Karpas-422 (cell line): ENCODE results near the gene CELF2. TPM values are rescaled to one million over a fixed set of nuclear protein-coding genes. Genes with fewer than 3 reads are reported as not detected.
"Not testable (repeated sequence)": the region's sequence is repeated elsewhere in the genome, so short reads cannot be mapped to it uniquely, and the experiment has no call there.

ENCODE experiments used
- DNase-seq: peaks from one replicate; pipeline ENCODE4 v3.0.0-alpha.2; 2015
- H2AFZ ChIP-seq: fragments of 200-600 bp; sonication (generic); 2 replicates; pipeline ENCODE4 v1.6.1; 2014; ENCODE audit warnings: antibody characterized with exemption, low read length, mixed read lengths
- H3K27ac ChIP-seq: fragments of 200-600 bp; sonication (generic); 2 replicates; pipeline ENCODE4 v1.5.1; 2014; ENCODE audit warnings: mild to moderate bottlenecking, low read length, moderate library complexity
- H3K27me3 ChIP-seq: fragments of 200-600 bp; sonication (generic); 2 replicates; pipeline ENCODE4 v1.6.1; 2014; ENCODE audit warnings: low read length, mixed read lengths
- H3K36me3 ChIP-seq: fragments of 200-600 bp; sonication (generic); 2 replicates; pipeline ENCODE4 v1.6.1; 2014; ENCODE audit warnings: low read length, mixed read lengths; ENCODE audit not compliant: insufficient read depth
- H3K4me1 ChIP-seq: fragments of 200-600 bp; sonication (generic); 2 replicates; pipeline ENCODE4 v1.6.1; 2014; ENCODE audit warnings: mild to moderate bottlenecking, low read length, mixed read lengths
- H3K4me2 ChIP-seq: fragments of 200-600 bp; sonication (generic); 2 replicates; pipeline ENCODE4 v1.6.1; 2014; ENCODE audit warnings: low read length, low read depth, mild to moderate bottlenecking; ENCODE audit not compliant: poor library complexity, severe bottlenecking
- H3K4me3 ChIP-seq: fragments of 200-600 bp; sonication (generic); 2 replicates; pipeline ENCODE4 v1.5.1; 2014; ENCODE audit warnings: mild to moderate bottlenecking, antibody characterized with exemption, low read length, mixed read lengths
- H3K79me2 ChIP-seq: fragments of 200-600 bp; sonication (generic); 2 replicates; pipeline ENCODE4 v1.6.1; 2014; ENCODE audit warnings: mild to moderate bottlenecking, low read length, mixed read lengths
- H3K9ac ChIP-seq: fragments of 200-600 bp; sonication (generic); 2 replicates; pipeline ENCODE4 v1.6.0; 2014; ENCODE audit warnings: low read length
- H3K9me2 ChIP-seq: fragments of 200-600 bp; sonication (generic), shearing (Covaris generic); replicated peaks from 2 replicates; pipeline ENCODE4 v1.6.0; 2014; ENCODE audit warnings: mild to moderate bottlenecking, low read length, moderate library complexity; ENCODE audit not compliant: insufficient read depth
- H3K9me3 ChIP-seq: fragments of 300-700, 200-600 bp; sonication (generic); 2 replicates; pipeline ENCODE4 v1.6.1; 2014; ENCODE audit warnings: low read length, mixed read lengths
- H4K20me1 ChIP-seq: fragments of 200-600 bp; sonication (generic); 2 replicates; pipeline ENCODE4 v1.6.1; 2014; ENCODE audit warnings: mild to moderate bottlenecking, antibody characterized with exemption, low read length, low read depth; ENCODE audit not compliant: insufficient read depth
- total RNA-seq: library from RNA; depleted of rRNA; stranded (reverse); fragments of >200 nt; shearing (Covaris generic); gene quantifications from 2 replicates; pipeline ENCODE4 v1.2.3, GENCODE V29; 2014; ENCODE audit warnings: low replicate concordance

Gene CELF2
- total RNA-seq, 1 experiment from 2014 or later: 2.3 TPM

DNA sequence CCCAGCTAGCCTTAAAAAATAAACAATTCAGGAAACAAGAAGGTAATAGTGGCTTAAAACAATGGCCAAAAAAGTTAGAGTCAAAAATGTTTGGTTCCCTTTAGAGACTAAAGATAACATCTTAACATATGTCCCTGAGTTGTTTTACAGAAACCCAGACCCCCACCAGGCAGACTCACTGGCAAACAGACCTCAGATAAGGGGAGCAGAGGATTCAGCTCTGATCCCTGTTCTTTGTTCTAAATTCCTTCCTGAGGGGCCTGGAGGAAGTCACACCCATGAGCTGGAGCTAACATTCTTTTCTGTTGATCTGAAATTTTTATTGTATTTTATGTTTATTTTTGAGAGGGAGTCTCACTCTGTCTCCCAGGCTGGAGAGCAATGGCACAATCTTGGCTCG is 346.6 kb downstream of the CELF2 start:
- Histone ChIP-seq H2AFZ (no peak overlapping the region), H3K4me1 (no peaks in the 10 kb centered on the region), H3K9me2 (no peaks in the 10 kb centered on the region), H3K27me3 (no peaks in the 10 kb centered on the region), H3K9me3 (no peaks in the 10 kb centered on the region), H3K9ac (no peak overlapping the region), H4K20me1 (no peaks in the 10 kb centered on the region), H3K4me2 (no peak overlapping the region), H3K79me2 (no peaks in the 10 kb centered on the region), H3K27ac (no peak overlapping the region), H3K4me3 (no peak overlapping the region), H3K36me3 (no peaks in the 10 kb centered on the region)
- no peak for DNase-seq

DNA sequence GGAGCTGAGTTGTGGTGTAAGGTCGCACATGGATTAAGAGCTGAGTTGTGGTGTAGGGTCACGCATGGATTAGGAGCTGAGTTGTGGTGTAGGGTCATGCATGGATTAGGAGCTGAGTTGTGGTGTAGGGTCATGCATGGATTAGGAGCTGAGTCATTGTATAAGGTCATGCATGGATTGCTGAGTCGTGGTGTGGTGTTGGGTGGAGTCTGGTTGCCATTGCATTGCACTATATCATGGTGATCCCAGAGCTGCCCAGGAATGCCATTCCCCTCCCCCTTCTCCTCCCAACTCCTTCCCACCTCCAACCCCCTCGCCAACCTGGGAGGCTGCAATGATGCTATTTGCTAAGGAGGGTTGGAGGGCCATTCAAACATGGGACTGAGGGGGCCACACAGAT is 349.2 kb downstream of the CELF2 start:
- H3K9me3 ChIP-seq: not testable (repeated sequence)

DNA sequence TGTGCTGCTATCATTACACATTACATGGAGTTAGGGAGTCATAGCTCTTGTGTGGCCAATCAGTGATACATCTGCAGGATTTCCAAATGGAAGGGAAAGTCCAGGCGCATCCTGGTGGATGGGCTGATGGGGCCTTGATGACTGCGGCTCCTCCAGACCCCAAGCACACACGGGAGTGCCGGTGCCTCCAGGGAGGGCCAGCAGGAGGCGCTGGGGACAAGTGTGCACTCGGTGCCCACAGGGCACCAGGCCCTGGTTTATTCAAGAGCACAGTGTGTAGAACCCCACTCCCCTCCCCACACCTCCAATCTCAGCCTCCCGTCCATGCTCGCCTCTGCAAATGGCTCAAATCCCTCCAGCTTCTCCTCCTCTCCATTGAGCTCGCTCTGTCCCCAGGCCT is 349.8 kb downstream of the CELF2 start:
- DNase-seq: no peak
- no peaks in the 10 kb centered on the region for H3K9me2 ChIP-seq
- H3K9me3 ChIP-seq: no peaks in the 10 kb centered on the region
- H3K27me3 ChIP-seq: no peaks in the 10 kb centered on the region
- no peak overlapping the region for H3K4me2 ChIP-seq
- no peak overlapping the region for H3K9ac ChIP-seq
- no peaks in the 10 kb centered on the region for H4K20me1 ChIP-seq
- H2AFZ ChIP-seq: no peak overlapping the region
- no peak overlapping the region for H3K27ac ChIP-seq
- H3K4me1 ChIP-seq: no peaks in the 10 kb centered on the region
- no peaks in the 10 kb centered on the region for H3K79me2 ChIP-seq
- no peak overlapping the region for H3K4me3 ChIP-seq
- H3K36me3 ChIP-seq: no peaks in the 10 kb centered on the region

More for the DNA sequence above, 349.2 kb downstream of the CELF2 start:
- not testable (repeated sequence) for H3K4me2 ChIP-seq, H3K36me3 ChIP-seq, H3K79me2 ChIP-seq, H3K9me2 ChIP-seq, H3K27me3 ChIP-seq, H3K27ac ChIP-seq, H2AFZ ChIP-seq, H3K4me3 ChIP-seq, DNase-seq, H4K20me1 ChIP-seq, H3K4me1 ChIP-seq, H3K9ac ChIP-seq

DNA sequence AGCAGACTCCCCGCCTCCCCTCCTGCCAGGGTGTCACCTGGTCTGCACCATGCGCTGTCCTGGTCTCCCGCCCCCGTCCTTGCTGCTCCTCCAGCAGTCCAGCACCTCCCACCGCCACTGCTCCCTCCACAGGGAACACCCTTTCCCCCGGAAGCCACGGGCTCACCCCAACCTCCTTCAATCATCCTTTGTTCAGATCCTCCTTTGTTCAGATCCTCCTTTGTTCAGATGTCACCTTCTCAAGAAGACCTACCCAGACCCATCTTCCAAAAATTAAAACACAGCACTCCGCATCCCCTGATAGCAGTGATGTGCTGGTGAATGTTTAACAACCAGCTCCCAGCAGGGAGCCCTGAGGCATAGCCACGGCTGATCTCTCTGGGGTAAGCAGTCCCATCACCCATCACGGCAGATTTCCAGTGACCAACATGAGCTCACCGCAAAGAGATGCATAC is 356.1 kb downstream of the CELF2 start:
- Histone ChIP-seq H3K79me2 (no peaks in the 10 kb centered on the region), H3K27me3 (no peaks in the 10 kb centered on the region), H3K36me3 (no peaks in the 10 kb centered on the region), H3K9me2 (no peaks in the 10 kb centered on the region), H3K27ac (no peak overlapping the region), H4K20me1 (no peaks in the 10 kb centered on the region), H3K9ac (no peak overlapping the region), H2AFZ (no peak overlapping the region), H3K4me1 (no peaks in the 10 kb centered on the region), H3K4me3 (no peak overlapping the region), H3K9me3 (no peaks in the 10 kb centered on the region), H3K4me2 (no peak overlapping the region)
- DNase-seq: no peak

DNA sequence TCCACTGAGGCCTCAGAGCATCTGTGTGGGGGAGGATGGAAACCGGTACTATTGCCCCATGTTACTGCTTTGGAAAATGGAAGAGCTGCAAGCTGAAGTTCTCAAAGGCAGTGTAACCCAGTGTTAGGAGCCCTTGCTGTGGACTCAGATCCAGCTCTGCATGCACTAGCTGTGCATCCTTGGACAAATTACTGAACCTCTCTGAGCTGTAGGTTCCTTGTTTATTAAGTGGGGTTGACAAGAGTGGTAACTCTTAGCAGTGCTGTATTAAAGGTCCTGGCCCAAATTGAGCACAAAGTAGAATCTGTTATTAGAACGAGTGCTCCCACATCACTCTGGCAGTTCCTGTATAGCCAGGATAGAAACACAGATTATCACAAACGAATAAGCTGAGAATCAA is 359.6 kb downstream of the CELF2 start:
- Histone ChIP-seq H3K4me1 (no peaks in the 10 kb centered on the region), H3K9me3 (no peaks in the 10 kb centered on the region), H3K4me3 (no peak overlapping the region), H3K27ac (no peak overlapping the region), H3K27me3 (no peaks in the 10 kb centered on the region), H3K9me2 (no peaks in the 10 kb centered on the region), H3K9ac (no peak overlapping the region), H2AFZ (no peak overlapping the region), H4K20me1 (no peaks in the 10 kb centered on the region), H3K36me3 (no peaks in the 10 kb centered on the region), H3K4me2 (no peak overlapping the region), H3K79me2 (no peaks in the 10 kb centered on the region)
- DNase-seq: no peak

DNA sequence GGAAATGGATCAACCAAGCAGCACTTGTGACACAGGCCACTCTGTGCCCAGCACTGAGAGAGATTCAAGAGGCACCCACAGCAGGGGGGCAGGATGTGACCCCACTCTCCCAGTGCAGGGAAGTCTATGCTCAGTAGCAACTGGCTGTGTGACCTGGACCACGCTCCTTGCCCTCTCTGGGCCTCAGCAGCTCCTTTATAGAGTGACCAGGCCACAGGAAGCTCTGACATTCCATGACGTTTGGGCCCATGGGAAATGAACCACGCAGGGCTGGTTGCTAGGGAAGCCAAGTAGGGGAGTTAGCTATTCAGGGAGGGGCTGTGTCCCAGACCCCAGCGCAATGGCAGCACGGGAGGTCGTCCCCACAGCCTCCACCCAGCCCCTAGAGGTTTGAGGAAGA is 361.2 kb downstream of the CELF2 start:
- Histone ChIP-seq H3K9me2 (no peaks in the 10 kb centered on the region), H3K4me3 (no peak overlapping the region)

DNA sequence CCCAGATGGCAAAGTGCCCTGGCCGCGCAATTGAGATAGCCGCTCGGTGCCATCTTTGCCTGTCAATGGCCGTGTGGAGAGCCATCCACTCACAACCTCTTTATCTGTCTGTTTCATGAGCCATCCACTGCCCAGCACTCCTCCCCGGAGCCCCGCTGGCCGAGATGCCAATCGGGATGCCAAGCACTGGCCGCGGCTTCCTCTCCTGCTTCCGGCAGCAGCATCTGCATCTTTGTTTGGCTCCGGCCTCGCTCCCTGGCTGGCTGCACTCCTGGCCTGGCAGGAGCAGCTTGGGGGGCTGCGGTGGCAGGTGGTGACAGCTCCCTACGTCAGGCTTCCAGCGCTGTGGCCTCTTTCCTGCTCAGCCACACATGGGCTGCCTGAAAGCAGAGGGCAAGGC is 362.1 kb downstream of the CELF2 start:
- H2AFZ ChIP-seq: no peak overlapping the region
- no peaks in the 10 kb centered on the region for H3K9me3 ChIP-seq
- no peak overlapping the region for H3K27ac ChIP-seq
- no peaks in the 10 kb centered on the region for H3K9me2 ChIP-seq
- no peak for DNase-seq
- no peaks in the 10 kb centered on the region for H3K27me3 ChIP-seq
- H3K36me3 ChIP-seq: no peaks in the 10 kb centered on the region
- no peaks in the 10 kb centered on the region for H3K79me2 ChIP-seq
- H3K9ac ChIP-seq: no peak overlapping the region
- no peaks in the 10 kb centered on the region for H4K20me1 ChIP-seq
- H3K4me2 ChIP-seq: no peak overlapping the region
- no peak overlapping the region for H3K4me3 ChIP-seq
- no peaks in the 10 kb centered on the region for H3K4me1 ChIP-seq

More for the DNA sequence above, 361.2 kb downstream of the CELF2 start:
- Histone ChIP-seq H3K9ac (no peak overlapping the region), H2AFZ (no peak overlapping the region), H3K79me2 (no peaks in the 10 kb centered on the region), H3K4me2 (no peak overlapping the region), H3K4me1 (no peaks in the 10 kb centered on the region), H4K20me1 (no peaks in the 10 kb centered on the region), H3K9me3 (no peaks in the 10 kb centered on the region), H3K36me3 (no peaks in the 10 kb centered on the region), H3K27me3 (no peaks in the 10 kb centered on the region), H3K27ac (no peak overlapping the region)
- no peak for DNase-seq

DNA sequence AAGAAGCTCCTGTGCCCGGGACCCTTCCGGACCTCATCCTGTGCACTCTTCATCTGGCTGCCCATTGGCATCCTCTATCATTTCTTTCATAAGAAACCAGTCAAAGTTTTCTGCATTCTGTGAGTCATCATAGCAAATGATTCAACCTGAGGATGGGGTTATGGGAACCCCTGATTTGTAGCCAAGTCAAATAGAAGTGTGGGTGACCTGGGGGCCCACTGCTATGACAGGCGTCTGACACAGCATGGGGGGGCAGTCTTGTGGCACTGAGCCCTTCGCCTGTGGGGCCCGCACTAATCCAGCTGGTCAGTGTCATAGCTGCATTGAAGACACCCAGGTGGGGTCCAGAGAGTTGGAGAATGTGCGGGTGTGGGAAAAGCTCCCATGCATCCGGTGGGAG is 363.4 kb downstream of the CELF2 start:
- Histone ChIP-seq H3K27ac (no peak overlapping the region), H2AFZ (no peak overlapping the region), H3K9me2 (no peaks in the 10 kb centered on the region), H4K20me1 (no peaks in the 10 kb centered on the region), H3K4me3 (no peak overlapping the region), H3K4me1 (no peaks in the 10 kb centered on the region), H3K9ac (no peak overlapping the region), H3K27me3 (no peaks in the 10 kb centered on the region), H3K36me3 (no peaks in the 10 kb centered on the region), H3K79me2 (no peaks in the 10 kb centered on the region), H3K4me2 (no peak overlapping the region), H3K9me3 (no peaks in the 10 kb centered on the region)
- DNase-seq: no peak

DNA sequence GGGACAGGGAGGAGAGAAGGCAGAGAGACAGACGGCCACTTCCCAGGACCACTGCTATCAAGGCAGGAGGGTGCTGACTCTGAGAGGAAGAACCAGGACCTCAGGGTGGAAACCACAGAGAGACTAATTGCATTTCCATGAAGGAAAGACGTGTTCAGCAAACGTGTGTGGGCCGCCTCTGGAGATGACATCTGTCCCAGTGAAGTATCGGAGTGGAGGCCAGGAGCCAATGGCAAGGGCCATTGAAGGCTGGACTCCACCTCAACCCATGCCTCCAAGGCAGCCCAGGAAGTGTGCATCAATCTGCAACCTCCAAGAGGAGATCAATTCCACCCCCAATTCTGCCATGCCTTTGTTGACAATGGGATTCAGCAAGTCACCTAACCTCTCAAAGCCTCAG is 363.8 kb downstream of the CELF2 start:
- Histone ChIP-seq H3K4me2 (no peak overlapping the region), H3K4me1 (no peaks in the 10 kb centered on the region), H3K9ac (no peak overlapping the region), H3K4me3 (no peak overlapping the region), H4K20me1 (no peaks in the 10 kb centered on the region), H3K27me3 (no peaks in the 10 kb centered on the region), H3K27ac (no peak overlapping the region), H3K36me3 (no peaks in the 10 kb centered on the region), H2AFZ (no peak overlapping the region), H3K9me2 (no peaks in the 10 kb centered on the region), H3K79me2 (no peaks in the 10 kb centered on the region), H3K9me3 (no peaks in the 10 kb centered on the region)
- no peak for DNase-seq
